GM12874 (cell line): ENCODE data around the gene NRXN2.

ENCODE experiments used
- CTCF ChIP-seq: IDR thresholded peaks from 2 replicates; pipeline ENCODE4 v1.5.1; 2011; ENCODE audit warnings: low read depth, mild to moderate bottlenecking, control low read depth, low read length, moderate library complexity; ENCODE audit not compliant: insufficient read depth

Gene NRXN2

GRCh38 chr11:64723117-64723906, at the start of gene NRXN2:
TSS of gene NRXN2 (minus strand) at chr11:64723197. CDS start at chr11:64713699, 9,498 bp downstream.
- TF ChIP-seq CTCF, result peak; percentile 99

DNA sequence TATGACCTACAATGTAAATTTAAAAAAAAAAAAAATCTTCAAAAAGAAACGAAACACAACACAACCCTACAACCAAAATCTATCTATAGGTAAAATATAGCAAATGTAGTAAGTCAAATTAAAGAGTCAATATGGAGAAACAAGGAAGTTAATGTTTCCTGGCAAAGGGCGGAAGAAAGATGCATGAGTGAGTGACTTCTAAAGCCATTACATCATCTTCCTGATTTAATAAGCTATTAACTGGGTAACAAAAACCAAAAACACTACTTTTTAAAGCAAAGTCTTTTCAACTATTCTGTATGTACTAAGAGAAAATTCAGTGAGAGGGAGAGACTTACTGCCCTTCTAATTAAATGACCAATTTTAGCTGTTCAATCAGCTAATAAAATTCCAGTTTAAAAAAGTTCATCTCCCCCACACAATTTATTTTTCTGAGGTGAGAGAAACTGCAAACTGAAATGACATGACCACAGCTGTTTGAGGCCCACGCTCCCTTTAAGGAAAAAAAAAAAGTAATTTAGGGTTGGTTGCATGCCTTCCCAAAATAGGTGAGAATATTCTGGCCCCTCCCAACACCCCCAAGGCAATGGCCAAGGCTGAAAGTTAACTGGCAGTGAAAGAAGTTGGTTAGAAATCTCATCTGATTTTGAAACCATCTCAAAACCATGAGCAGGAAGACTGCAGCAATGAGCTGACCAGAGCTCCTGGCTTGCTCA, 49.5 kb upstream of the NRXN2 start:
- no peak for TF ChIP-seq CTCF

- no peak for TF ChIP-seq CTCF
Measured at GRCh38 chr11:64771861-64772260, 48.9 kb upstream of the NRXN2 start.

DNA sequence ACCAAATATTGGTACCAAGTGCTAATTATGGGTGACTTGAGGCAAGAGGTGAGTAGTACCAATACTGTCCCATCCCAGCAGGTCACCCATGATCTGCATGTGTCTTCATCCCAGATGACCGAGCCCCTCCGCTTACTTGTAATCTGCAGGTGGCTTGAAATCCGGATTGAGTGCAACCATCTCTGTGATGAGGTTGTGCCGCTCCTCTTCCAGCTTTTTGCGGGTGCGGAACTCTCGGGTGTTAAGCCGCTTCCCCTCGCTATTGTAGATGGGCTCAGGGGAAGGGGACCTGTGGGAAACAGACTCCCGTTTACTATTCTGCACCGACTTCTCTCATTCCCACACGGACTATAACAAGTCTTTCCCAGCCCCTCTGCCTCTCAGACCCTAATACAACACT, 47.1 kb upstream of the NRXN2 start:
- TF ChIP-seq CTCF, result no peak

DNA sequence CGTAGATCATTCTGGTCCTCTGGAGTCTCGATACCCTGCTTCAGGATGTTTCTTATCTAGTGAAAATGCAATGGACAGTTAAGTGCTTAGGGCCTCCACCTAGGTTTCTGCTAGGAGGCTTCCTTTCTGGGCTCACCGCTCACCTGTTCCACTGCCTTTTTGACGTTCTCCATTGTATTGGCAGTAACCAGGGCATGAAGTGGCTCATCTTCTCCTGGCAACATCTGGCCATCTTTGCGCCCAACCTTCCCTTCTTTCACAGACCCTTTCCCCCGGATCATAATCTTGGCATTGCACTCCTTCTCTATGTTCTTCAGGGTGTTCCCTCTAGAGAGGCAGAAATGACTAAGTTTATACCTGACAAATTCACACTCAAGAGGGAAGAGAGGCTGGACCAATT, 46.3 kb upstream of the NRXN2 start:
- no peak for TF ChIP-seq CTCF

DNA sequence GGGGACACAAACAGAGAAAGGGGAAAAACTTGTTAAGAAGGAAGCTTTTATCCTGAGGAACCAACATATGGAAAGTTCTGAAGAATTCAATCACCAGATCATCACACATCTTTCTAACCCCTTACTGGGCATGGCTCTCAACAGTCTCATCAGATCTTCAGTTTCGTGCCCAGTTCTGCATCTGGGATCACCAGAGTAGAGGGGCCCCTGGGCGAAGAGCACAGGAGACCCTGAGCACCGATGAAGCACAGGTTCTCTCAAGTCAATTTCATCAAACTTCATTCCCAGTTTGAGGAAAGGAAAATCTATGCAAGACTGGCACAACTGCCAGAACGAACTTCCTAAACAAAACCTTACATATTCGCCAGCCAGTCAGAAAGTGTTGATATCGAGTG, 45.3 kb upstream of the NRXN2 start:
- no peak for TF ChIP-seq CTCF

DNA sequence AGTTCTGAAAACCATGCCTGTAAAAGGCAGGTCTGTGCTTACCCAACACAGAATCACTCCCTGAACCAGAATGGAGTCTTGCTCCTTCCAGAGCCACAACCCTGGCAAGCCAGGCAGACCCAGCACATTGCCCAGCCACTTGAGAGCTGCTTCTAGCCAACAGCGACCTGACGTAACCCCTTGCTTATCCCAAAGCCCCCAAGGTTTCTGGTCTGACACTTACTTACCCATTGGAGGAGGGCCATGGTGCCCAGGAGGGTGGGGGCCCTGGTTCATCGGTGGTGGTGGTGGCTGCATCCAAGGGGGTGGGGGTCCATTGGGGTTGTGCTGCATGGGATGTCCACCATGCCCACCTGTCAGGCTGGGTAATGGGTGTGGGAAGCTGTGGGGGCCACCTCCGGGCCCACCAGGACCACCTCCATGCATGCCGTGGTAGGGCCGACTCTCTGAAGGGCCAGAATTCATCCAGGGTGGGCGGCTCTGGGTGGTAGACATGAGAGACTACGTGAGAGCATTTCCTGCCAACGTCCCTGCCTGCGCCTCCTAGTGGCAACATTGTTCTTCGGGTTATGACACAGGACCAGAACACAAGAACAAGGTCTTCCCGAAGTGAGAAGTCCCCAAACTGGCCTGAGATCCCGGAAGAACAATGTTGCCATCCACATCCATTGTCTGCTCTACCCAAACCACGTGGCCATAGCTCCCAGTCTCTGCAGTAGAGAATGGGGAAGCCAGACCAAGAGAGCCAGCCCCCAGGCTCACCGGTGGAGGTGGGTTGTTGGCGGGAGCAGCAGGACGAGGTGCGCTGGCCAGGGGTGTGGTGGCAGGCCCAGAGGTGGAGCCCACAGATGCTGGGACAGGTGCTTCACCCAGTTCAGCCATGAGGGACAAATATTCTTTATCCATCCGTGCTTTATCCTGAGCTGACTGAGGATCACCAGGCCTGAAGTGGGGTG, 44.6 kb upstream of the NRXN2 start:
- TF ChIP-seq CTCF, result peak; percentile 86
